Activated CD8-positive, alpha-beta T cell treated with anti-CD3 and anti-CD28 coated beads for 36 hours (primary cell): ENCODE measurements around the gene PRMT7. TPM values are rescaled to one million over a fixed set of nuclear protein-coding genes. Genes with fewer than 3 reads are reported as not detected.
A peak's percentile ranks its signal among the peaks of the same experiment; 100 is the strongest.

Experiments used
- ATAC-seq: fragments of 200-7000 bp; cut with Tn5 transposase; one replicate; pipeline ENCODE4 v1.10.0; 2021; ENCODE audit warnings: mild to moderate bottlenecking, moderate library complexity
- CTCF ChIA-PET: fragments of 350-600 bp; sonication (Branson Sonifier 250); formaldehyde crosslinking; loops from one replicate; lab custom pipeline; 2021; ENCODE audit warnings: antibody characterized with exemption; lab: Charles Lee
- POLR2A ChIA-PET: fragments of 350-600 bp; sonication (Branson Sonifier 250); formaldehyde crosslinking; loops from one replicate; lab custom pipeline; 2021; ENCODE audit warnings: antibody characterized with exemption; lab: Charles Lee
- DNase-seq: peaks from one replicate; pipeline ENCODE4 v3.0.0-alpha.2; 2020
- H3K27ac Mint-ChIP-seq: one replicate; pipeline ENCODE4 v1.8.0; 2021; ENCODE audit warnings: mild to moderate bottlenecking, mixed read lengths
- H3K27me3 Mint-ChIP-seq: one replicate; pipeline ENCODE4 v1.8.0; 2021; ENCODE audit warnings: mixed read lengths
- H3K36me3 Mint-ChIP-seq: one replicate; pipeline ENCODE4 v1.8.0; 2021; ENCODE audit warnings: low read depth, mixed read lengths
- H3K4me1 Mint-ChIP-seq: one replicate; pipeline ENCODE4 v1.8.0; 2021; ENCODE audit warnings: low read depth, mixed read lengths
- H3K4me3 Mint-ChIP-seq: one replicate; pipeline ENCODE4 v1.8.0; 2021; ENCODE audit warnings: mild to moderate bottlenecking, moderate library complexity, mixed read lengths
- H3K9me3 Mint-ChIP-seq: one replicate; pipeline ENCODE4 v1.8.0; 2021; ENCODE audit warnings: mixed read lengths
- CTCF ChIP-seq: fragments of 200-600 bp; IDR thresholded peaks from one replicate; pipeline ENCODE4 v1.8.0; 2022; ENCODE audit warnings: antibody characterized with exemption, mild to moderate bottlenecking
- intact Hi-C: fragments of 100-400 bp; cut with micrococcal nuclease; formaldehyde crosslinking; loops from one replicate; pipeline ENCODE4 v1.10.0; 2022
- total RNA-seq, 2 experiments: library from RNA; stranded (reverse); gene quantifications; one replicate each; pipeline ENCODE4 v1.2.3, GENCODE V29; 2021

PRMT7 gene
- total RNA-seq, 2 experiments from 2014 or later, result 67.4 to 78.4 TPM

GRCh38 chr16:68366062-68366461 is 55.2 kb downstream of the PRMT7 start:
- intact Hi-C loops, result loop anchor here (10.0 kb wide), 1 partner anchor 139 kb away; no protein-coding TSS in a partner anchor

GRCh38 chr16:68367030-68367429 is 56.2 kb downstream of the PRMT7 start:
- ChIA-PET CTCF (interaction anchor here (0.6 to 4.9 kb wide), 9 partner anchors 9 to 154 kb away, joined by 3 to 28 read pairs (median 6); no protein-coding TSS in a partner anchor), POLR2A (interaction anchor here (0.5 to 1.3 kb wide), 2 partner anchors 11 to 12 kb away, joined by 3 to 6 read pairs; no protein-coding TSS in a partner anchor)
- Mint-ChIP-seq H3K4me1 (peaks cover 38% of the 10 kb centered on the region), H3K9me3 (no peaks in the 10 kb centered on the region), H3K4me3 (no peak overlapping the region), H3K36me3 (no peaks in the 10 kb centered on the region), H3K27ac (no peak overlapping the region), H3K27me3 (peaks cover 22% of the 10 kb centered on the region)
- peak; percentile 73 for TF ChIP-seq CTCF
- intact Hi-C loops, result loop anchor here (10.0 kb wide), 1 partner anchor 138 kb away; no protein-coding TSS in a partner anchor
- DNase-seq (peak; percentile 80), ATAC-seq (peak; percentile 35)

More at GRCh38 chr16:68366062-68366461, 55.2 kb downstream of the PRMT7 start:
- CTCF ChIA-PET, result interaction anchor here (0.9 to 4.9 kb wide), 7 partner anchors 9 to 145 kb away, joined by 3 to 28 read pairs (median 6); no protein-coding TSS in a partner anchor
- ATAC-seq (no peak), DNase-seq (no peak)
- TF ChIP-seq CTCF, result no peak
- Mint-ChIP-seq H3K4me3 (no peak overlapping the region), H3K27me3 (peaks cover 22% of the 10 kb centered on the region), H3K27ac (no peak overlapping the region), H3K4me1 (peaks cover 38% of the 10 kb centered on the region), H3K36me3 (no peaks in the 10 kb centered on the region), H3K9me3 (no peaks in the 10 kb centered on the region)
- POLR2A ChIA-PET, result interaction anchor here (1.3 kb wide), 1 partner anchor 10 kb away, joined by 6 read pairs; no protein-coding TSS in a partner anchor

- Mint-ChIP-seq H3K27me3 (peaks cover 22% of the 10 kb centered on the region), H3K4me3 (no peak overlapping the region), H3K36me3 (no peaks in the 10 kb centered on the region), H3K4me1 (peaks cover 38% of the 10 kb centered on the region), H3K9me3 (no peaks in the 10 kb centered on the region), H3K27ac (no peak overlapping the region)
- TF ChIP-seq CTCF, result no peak
- ATAC-seq, result no peak
- ChIA-PET CTCF (interaction anchor here (0.6 to 4.9 kb wide), 8 partner anchors 10 to 154 kb away, joined by 3 to 28 read pairs (median 4); partner anchors contain the start of gene SLC7A6), POLR2A (interaction anchor here (0.5 kb wide), 1 partner anchor 12 kb away, joined by 3 read pairs; no protein-coding TSS in a partner anchor)
- intact Hi-C loops, result loop anchor here (10.0 kb wide), 1 partner anchor 137 kb away; no protein-coding TSS in a partner anchor
- DNase-seq, result no peak
Measured at GRCh38 chr16:68367440-68367839, 56.6 kb downstream of the PRMT7 start.

- no peaks in the 10 kb centered on the region for H3K36me3 Mint-ChIP-seq
- H3K4me3 Mint-ChIP-seq, result no peak overlapping the region
- ATAC-seq (no peak), DNase-seq (no peak)
- H3K4me1 Mint-ChIP-seq, result peaks cover 38% of the 10 kb centered on the region
- CTCF ChIA-PET, result interaction anchor here (0.6 to 4.9 kb wide), 14 partner anchors 11 to 153 kb away, joined by 3 to 28 read pairs (median 6); partner anchors contain the start of gene SLC7A6
- no peak overlapping the region for H3K27ac Mint-ChIP-seq
- no peaks in the 10 kb centered on the region for H3K9me3 Mint-ChIP-seq
- no peak for TF ChIP-seq CTCF
- POLR2A ChIA-PET, result interaction anchor here (0.5 kb wide), 1 partner anchor 12 kb away, joined by 3 read pairs; no protein-coding TSS in a partner anchor
- intact Hi-C loops, result loop anchor here (10.0 kb wide), 1 partner anchor 137 kb away; no protein-coding TSS in a partner anchor
- H3K27me3 Mint-ChIP-seq, result peaks cover 22% of the 10 kb centered on the region
Measured at GRCh38 chr16:68367891-68368290, 57.1 kb downstream of the PRMT7 start.
